Measurements from ENCODE around the gene ERN1.

ERN1 gene

DNA sequence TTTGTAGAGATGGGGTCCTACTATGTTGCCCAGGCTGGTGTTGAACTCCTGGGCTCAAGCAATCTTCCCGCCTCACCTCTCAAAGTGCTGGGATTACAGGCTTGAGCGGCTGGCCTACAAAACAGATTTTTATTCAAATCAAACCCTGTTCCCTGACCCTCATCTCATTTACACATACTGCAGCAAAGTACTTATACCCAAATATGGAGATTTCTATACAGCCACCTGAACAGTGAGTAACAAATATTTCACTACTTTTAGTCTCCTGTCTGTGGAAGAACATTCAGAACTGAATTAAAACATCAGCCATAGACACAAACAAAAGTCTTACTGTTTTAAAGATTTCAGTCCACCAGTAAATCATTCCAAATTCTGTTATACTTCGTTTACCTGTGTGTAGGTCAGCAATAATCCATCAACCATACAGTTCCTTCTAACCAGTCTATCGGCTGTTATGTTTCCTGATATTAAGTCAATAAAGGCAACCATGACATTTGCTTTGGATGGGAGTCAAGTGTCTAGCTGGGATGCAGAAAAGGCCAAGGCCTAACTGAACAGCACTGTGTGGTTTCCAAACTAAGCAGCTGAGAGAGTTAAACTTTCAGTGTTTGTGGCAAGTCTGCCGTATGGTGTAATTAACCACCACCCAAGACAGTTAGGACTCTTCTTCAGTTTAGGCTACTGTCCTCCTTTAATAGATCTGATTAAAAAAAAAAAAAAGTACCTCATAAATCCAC, 22.3 kb downstream of the ERN1 start:
- DNase-seq: no peak

DNA sequence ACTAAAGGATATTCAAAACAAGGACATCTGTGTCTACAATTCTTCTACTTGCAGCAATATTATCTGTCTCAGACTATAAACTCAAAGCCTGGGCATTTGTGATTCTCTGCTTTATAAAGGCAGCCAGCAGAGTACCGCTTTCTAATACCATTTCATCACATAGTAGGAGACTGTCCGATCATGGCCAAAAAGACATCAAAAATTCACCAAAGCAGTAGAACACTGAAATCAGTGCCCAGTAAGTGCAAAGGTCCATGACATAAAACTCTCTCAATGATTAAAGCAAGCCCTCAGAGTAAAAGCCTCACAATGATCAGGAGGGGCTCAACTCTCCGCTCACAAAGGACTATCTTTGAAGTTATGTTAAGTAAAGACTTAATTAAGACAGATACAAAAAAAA, 23.0 kb downstream of the ERN1 start:
- DNase-seq: no peak

DNA sequence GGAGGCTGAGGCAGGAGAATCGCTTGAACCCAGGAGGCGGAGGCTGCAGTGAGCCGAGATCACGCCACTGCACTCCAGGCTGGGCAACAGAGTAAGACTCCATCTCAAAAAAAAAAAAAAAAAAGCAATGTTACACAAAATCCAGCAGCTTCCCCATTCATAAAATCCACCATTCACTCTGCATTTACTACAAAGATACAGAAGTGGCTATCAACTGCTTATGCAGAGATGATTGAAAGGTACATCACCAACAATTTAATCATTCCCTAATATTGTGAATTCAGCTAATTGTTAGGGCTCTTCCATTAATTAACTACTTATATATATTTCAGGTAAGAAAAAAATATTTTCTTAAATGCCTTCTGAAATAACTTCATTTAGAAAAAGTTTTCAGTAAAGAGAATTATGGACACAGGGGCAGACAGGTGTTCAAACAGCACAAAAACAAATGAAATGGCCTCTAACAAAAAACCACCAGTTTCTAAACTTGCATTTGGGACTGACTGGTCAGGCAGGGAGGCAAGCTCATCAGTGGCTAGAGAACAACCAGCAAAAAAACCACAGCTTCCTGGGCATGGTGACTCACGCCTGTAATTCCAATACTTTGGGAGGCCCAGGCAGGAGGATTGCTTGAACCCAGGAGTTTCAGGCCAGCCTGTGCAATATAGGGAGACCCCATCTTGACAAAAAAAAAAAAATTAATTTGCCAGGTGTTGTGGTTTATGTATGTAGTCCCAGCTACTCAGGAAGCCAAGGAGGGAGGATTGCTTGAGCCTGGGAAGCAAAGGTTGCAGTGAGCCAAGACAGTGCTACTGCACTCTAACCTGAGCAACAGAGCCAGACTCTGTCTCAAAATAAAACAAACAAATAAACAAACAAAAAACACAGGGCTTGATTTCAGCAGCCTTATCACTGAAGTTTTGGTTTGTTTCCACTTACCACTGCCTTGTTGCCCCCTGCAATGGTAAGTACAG, 26.3 kb downstream of the ERN1 start:
- DNase-seq: no peak

DNA sequence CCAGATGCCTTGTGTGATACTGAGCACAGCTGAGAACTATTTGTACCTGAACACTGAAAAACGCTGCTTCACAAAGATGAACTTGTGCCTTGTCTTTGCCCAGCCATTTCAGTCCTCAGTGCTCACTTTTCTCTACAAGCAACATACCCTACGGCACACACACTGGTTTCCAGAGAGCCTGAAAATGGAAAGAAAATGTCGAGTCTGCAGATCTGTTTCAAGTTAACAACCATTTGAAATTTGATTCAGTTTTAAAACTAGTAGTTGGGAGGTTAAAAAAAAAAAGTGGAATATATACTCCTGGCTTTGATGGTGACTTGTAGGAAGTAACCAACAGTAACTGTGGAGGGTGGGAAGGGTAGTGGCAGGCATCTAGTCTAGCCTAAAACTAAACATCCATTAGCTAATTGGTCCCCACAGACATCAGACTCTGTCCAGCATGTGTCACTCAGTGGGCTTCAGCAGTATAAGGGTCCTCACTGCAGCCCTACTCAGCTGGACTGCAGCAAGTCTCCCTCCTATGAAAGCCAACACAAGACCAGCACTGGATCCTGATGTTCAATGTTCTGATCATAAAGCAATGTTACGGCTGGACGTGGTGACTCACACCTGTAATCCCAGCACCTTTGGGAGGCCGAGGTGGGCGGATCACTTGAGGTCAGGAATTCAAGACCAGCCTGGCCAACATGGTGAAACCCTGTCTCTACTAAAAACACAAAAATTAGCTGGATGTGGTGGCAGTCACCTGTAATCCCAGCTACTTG, 27.1 kb downstream of the ERN1 start:
- no peak for DNase-seq

DNA sequence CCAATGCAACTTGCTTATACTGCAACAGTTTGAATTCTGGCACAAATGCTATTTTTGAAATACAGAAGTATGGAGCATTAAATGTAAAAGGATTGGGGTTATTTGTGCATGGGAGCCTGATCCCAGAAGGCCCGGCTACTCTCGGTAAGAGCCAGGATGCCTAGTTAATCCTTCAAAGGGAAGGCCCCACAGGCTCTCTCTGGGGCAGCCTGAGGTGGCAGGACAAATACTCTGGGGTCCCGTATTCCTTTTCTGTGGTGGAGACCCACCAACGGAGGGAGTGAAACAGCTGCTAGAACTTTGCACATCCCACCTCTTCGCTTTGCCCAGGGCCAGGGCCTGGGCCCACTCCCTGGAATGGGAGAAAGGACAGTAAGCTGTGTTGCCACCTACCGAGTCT, 30.4 kb downstream of the ERN1 start:
- no peak for DNase-seq

GRCh38 chr17:64097196-64097936, 32.6 kb downstream of the ERN1 start:
- no peak for DNase-seq

DNA sequence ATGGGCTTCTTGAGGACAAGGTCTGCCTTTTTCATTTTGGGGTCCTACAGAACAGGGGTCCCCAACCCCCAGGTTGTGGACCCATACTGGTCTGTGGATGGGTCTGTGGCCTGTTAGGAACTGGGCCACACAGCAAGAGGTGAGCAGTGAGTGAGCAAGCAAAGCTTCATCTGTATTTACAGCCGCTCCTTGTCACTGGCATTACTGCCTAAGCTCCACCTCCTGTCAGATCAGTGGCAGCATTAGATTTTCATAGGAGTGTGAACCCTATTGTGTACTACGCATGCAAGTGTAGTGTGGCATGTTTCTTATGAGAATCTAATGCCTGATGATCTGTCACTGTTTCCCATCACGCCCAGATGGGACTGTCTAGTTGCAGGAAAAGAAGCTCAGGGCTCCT, 33.9 kb downstream of the ERN1 start:
- DNase-seq: no peak

GRCh38 chr17:64095144-64095882, 34.6 kb downstream of the ERN1 start:
- DNase-seq: no peak

DNA sequence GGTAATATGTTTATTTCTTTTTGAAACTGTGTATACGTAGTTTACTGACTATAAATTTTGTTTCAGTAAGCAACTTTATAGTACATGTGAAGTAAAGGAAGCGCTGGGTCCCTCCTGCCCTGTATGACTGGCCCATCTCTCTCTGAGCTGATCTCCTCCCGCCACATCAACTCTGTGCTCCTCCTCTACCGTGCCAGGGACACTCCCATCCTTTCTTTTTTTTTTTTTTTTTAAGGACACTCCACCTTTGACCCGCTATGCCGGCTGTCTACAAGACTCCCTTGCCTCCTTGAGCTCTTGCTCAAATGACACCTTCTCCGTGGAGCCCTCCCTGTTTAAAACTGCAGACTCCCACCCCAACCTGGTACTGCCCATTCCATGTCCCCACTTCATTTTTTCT, 35.5 kb downstream of the ERN1 start:
- DNase-seq: no peak

DNA sequence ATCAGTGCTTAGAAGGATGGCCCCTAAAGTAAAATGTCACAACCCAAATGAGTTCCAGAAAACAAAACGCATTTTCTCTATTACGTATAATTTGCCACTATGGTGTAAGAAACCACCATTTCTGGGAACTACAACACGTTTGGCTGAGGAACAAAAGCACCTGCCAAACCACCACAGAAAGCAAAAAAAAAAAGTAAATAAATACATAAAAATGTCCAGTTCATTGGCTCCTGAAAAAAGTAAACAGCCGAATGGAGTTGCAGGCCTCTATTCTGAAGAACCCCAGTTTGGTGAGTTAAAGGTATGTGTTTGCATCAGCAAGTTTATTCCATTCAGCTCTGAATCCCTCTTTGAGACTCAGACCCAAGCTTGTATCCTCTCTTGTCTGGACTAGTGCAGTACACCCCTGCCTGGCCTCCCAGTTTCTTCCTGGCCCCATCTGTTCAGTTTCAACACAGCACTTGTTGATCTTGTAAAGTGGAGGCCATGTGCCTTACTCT, 36.9 kb downstream of the ERN1 start:
- no peak for DNase-seq

DNA sequence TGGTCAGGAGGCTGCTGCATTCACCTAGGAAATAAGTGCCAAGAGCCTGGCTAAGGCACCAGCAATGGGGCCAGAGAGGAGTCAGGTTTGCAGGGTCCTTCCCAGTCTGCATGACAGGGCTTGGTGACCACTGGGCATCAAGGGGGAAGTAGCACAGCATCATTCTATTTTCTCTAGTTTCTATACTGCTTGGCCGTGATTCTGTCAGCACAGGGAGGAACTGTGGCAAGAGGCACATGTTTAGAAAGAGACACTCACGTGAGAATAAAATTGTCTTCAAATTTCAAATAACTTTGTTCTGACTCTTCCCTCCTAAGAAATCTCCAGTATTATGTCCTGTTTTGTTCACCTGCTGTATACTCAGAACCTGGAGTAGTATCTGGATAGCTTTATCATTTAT, 37.8 kb downstream of the ERN1 start:
- DNase-seq: no peak

DNA sequence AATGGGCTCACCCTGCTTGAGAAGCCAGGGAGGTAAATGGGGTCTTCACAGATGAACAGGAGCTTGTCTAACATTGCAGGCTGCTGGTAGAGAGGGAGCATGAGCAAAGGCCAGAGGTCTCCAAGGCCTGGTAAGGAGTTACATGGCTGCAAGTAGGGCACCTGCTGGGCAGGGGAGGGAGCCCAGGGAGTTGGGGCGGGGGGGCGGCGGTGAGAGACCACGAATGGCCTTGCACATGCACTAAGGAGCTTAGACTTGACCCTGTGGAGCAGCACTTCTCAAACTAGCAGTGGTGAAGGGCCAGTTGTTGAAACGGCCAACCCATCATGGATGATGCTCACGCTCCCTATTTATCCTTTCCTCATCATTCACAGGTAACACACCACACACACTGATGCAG, 38.4 kb downstream of the ERN1 start:
- no peak for DNase-seq

DNA sequence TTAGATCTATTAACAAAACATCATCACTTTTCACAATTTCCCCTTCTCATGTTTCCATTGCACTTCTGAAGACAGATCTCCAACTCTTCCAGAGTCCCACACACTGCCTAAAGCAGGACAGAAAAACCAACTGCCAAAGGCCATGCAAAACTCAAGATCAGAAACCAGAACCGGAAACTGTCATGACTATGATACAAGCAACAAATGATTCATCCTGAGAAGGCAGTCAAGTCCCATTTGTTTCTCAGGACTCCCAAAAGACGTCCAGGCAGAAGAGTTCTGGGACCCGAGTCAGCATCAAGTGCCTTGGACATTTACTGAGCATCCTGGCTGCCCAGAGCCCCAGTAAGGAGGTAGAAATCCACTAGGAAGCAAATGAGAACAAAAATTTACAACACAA, 38.8 kb downstream of the ERN1 start:
- DNase-seq: no peak

GRCh38 chr17:64090144-64090543, 39.8 kb downstream of the ERN1 start:
- DNase-seq: no peak

GRCh38 chr17:64087252-64088005, 42.5 kb downstream of the ERN1 start:
- no peak for DNase-seq

- DNase-seq: no peak
Observed at GRCh38 chr17:64085650-64086005, 44.3 kb downstream of the ERN1 start.

DNA sequence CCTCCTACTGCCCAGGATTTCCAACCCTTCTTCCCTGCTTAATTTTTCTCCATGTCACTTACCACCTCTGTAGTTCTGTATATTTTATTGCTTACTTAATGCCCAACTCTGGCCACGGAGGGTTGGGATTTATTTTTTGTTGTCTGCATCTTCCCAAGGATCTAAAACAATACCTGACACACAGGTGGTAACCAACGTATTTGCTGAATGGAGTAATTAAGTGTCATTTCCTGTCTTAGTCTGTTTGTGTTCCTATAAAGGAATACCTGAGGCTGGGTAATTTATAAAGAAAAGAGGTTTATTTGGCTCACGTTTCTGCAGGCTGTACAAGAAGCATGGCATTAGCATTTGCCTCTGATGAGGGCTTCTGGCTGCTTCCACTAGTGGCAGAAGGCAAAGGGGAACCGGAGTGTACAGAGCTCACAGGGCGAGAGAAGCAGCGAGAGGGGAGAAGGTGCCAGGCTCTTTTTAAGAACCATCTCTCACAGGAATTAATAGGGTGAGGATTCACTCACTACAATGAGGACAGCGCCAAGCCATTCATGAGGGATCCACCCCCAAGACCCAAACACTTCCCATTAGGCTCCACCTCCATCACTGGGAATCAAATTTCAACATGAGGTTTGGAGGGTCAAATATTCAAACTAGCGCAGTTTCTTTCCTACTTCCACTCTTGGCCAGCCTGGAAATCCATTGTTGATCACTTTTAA, 44.8 kb downstream of the ERN1 start:
- DNase-seq: no peak

- DNase-seq: no peak
Observed at GRCh38 chr17:64084086-64084939, 45.6 kb downstream of the ERN1 start.

GRCh38 chr17:64083563-64084085, 46.3 kb downstream of the ERN1 start:
- DNase-seq: no peak
